NB4 (cell line): ENCODE results near the gene SSTR4.

Experiments used
- DNase-seq: peaks from one replicate; pipeline ENCODE4 v3.0.0; 2010; ENCODE audit warnings: low read depth
- H3K4me3 ChIP-seq: one replicate; pipeline ENCODE4 v1.5.1; 2011; ENCODE audit warnings: mild to moderate bottlenecking, low read depth, low read length, moderate library complexity
- MYC ChIP-seq: IDR thresholded peaks from 2 replicates; pipeline ENCODE4 v1.6.1; 2011; ENCODE audit warnings: low read depth, low read length
- POLR2A ChIP-seq: IDR thresholded peaks from 2 replicates; pipeline ENCODE4 v1.6.1; 2011; ENCODE audit warnings: mild to moderate bottlenecking; ENCODE audit not compliant: insufficient read length; ENCODE audit errors: extremely low read depth
- TF ChIP-seq, protein P1 (sequence below): IDR thresholded peaks from 2 replicates; pipeline ENCODE4 v1.6.1; 2011; ENCODE audit warnings: low read depth, low read length
- TF ChIP-seq, protein P2 (sequence below): IDR thresholded peaks from one replicate; pipeline ENCODE4 v1.5.1; 2012; ENCODE audit warnings: low read depth, low read length

Gene SSTR4

DNA sequence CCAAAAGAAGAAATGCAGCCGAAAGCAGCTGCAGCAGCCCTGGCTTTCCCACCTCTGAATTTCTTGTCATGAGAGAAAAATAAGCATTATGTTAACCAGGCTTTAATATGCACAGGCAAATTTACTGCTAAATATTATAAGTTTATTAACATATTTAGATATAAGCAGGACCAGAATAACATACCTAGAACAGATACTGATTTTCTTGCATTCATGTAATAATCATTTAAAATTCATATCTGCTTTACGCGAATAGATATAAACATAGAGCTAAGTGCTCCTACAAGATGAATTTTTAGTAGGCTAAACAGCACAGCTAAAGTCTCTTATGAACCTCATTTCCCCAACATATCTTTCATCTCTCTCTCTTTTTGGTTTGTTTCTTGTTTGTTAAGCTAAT lies 36.3 kb downstream of the SSTR4 start:
- TF ChIP-seq MYC = no peak
- TF ChIP-seq, protein P1, sequence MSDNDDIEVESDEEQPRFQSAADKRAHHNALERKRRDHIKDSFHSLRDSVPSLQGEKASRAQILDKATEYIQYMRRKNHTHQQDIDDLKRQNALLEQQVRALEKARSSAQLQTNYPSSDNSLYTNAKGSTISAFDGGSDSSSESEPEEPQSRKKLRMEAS = no peak
- TF ChIP-seq POLR2A = no peak
- TF ChIP-seq, protein P2, sequence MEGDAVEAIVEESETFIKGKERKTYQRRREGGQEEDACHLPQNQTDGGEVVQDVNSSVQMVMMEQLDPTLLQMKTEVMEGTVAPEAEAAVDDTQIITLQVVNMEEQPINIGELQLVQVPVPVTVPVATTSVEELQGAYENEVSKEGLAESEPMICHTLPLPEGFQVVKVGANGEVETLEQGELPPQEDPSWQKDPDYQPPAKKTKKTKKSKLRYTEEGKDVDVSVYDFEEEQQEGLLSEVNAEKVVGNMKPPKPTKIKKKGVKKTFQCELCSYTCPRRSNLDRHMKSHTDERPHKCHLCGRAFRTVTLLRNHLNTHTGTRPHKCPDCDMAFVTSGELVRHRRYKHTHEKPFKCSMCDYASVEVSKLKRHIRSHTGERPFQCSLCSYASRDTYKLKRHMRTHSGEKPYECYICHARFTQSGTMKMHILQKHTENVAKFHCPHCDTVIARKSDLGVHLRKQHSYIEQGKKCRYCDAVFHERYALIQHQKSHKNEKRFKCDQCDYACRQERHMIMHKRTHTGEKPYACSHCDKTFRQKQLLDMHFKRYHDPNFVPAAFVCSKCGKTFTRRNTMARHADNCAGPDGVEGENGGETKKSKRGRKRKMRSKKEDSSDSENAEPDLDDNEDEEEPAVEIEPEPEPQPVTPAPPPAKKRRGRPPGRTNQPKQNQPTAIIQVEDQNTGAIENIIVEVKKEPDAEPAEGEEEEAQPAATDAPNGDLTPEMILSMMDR = no peak
- H3K4me3 ChIP-seq = no peak overlapping the region
- DNase-seq = no peak

DNA sequence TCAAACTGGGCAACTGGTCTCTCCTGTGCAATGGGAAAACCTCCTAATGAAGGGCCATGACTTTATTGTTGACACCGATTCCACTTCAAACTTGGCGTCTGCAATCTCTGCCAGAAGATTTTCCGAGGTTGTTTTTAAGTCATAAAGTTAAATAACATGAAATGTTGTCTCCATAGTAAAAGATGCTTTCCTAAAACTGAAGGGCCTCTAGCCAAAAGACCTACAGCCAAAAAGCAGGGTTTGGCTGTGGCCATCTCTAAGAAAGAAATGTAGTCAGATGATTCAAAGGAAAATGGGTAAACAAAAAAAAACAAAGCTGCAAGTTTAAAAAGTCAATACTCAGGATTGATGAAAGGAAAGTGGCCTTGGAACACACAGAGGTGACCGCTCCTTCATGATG lies 36.9 kb downstream of the SSTR4 start:
- TF ChIP-seq, protein P1 = no peak
- TF ChIP-seq POLR2A (no peak), MYC (no peak)
- TF ChIP-seq, protein P2 = no peak
- H3K4me3 ChIP-seq = no peak overlapping the region
- DNase-seq = no peak

DNA sequence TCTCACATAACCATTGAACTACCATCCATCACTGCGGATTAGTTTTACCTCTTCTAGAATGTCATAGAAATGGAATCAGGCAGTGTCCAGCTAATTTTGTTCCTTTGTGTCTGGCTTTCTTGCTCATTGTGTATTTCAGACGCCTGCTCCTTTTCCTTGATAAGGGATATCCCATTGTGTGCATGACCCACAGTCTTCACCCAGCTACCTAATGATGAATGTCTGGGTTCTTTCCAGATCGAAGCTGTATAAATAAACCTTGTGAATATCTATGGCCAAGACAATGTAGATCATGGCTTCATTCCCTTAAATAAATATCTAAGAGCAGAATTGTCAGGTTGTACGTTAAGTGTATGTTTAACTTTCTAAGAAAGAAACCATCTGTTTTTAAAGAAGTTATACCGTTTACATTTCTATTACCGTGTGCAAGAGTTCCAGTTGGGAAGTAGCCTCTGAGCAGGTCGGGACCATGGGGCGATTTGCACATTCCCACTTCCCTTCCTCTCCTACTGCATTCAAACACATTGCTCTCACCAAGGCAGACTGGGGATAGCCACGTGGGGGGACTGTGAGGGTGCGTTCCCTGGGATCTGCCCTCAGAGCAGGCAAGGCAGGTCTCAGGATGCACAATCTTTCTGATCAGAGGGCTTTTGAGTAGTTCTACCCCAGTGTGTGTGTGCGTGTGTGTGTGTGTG lies 37.9 kb downstream of the SSTR4 start:
- TF ChIP-seq, protein P2 = no peak
- H3K4me3 ChIP-seq = no peak overlapping the region
- DNase-seq = no peak

DNA sequence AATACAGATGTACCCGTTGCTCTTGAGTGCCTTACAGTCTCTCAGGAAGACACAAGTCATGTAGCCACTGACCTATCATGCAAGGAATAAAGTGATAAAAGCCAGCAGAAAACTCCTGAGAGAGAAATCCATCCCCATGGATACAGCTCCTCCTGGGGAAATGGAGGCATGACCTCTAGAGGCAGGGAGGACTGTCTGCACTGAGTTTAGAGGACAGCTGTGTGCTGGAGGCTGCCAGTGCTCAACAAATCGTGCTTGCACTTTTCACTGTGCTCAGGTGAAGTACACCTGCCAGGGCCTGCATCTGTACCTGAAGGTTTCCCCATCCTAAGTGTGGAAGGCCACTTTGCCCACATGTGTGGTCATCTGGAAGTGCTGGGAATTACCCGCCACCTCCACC lies 38.9 kb downstream of the SSTR4 start:
- no peak overlapping the region for H3K4me3 ChIP-seq
- TF ChIP-seq POLR2A = no peak
- TF ChIP-seq MYC = no peak
- TF ChIP-seq, protein P2 = no peak
- TF ChIP-seq, protein P1 = no peak
- DNase-seq = no peak

DNA sequence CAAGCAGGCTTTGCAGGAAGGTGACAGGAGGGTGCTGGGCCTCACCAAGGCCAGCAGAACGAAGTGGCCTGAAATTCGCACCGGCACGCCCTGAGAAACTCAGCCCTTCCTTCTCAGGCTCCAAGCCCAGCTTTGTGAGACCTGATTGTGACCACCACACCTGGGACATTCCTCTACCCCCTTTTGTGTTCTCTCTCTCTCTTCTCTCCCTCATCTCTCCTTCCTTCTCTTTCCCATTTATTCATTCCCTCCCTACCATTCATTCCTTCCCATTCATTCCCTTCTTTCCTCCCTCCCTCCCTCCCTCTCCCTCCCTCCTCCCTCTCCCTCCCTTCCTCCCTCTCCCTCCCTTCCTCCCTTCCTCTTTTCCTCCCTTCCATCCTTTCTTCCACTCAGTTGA lies 42.2 kb downstream of the SSTR4 start:
- no peak for DNase-seq
- TF ChIP-seq, protein P2 = no peak
- TF ChIP-seq POLR2A = no peak
- TF ChIP-seq, protein P1 = no peak
- TF ChIP-seq MYC = no peak
- H3K4me3 ChIP-seq = no peak overlapping the region

DNA sequence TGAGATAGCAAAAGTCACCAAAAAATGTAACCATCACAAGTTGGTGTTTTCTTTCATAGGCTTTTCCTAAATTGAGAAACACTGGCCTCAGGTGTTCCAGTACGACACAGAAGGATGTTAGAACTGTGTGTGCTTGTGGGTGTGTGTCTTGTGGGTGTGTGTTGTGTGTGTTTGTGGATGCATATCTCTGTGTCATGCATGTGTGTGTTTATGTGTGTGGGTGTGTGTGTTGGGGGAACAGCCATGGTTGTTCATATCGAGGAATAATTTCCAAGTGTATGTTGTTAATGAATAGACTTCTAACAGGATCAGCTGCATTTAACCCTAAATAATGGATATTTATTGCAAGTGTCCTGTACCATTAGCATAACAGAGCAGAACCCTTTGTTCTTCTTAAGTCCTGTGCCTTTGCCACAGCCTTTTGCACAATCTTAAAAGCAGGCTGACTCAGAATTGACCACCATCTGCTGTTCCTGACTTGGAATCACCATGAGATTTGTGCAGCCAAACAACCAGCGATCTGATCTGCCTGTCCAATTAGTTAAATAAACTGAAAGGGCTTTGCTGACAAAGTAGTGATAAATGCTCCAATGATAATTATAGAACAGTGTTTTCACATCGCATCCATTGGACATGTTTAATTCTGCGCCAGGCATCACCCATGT lies 43.4 kb downstream of the SSTR4 start:
- TF ChIP-seq POLR2A (no peak), MYC (peak; percentile 20; the same call in 1 of the 2 replicates)
- TF ChIP-seq, protein P2 = no peak
- TF ChIP-seq, protein P1 = no peak
- peak; percentile 81 for DNase-seq
- H3K4me3 ChIP-seq = no peak overlapping the region
